Tongue (tissue), 2 donors: Measurements from ENCODE around the gene TRIO. TPM values are rescaled to one million over a fixed set of nuclear protein-coding genes. Genes with fewer than 3 reads are reported as not detected.
A peak's percentile ranks its signal among the peaks of the same experiment; 100 is the strongest.

Experiments
- DNase-seq: peaks from one replicate; pipeline ENCODE4 v3.0.0-alpha.2; 2015
- total RNA-seq: library from RNA; depleted of rRNA; stranded (reverse); fragments of >200 nt; gene quantifications from one replicate; pipeline ENCODE4 v1.2.3, GENCODE V29; 2014

The TRIO gene
- total RNA-seq, 1 donor from 2014 or later = 188 TPM

DNA sequence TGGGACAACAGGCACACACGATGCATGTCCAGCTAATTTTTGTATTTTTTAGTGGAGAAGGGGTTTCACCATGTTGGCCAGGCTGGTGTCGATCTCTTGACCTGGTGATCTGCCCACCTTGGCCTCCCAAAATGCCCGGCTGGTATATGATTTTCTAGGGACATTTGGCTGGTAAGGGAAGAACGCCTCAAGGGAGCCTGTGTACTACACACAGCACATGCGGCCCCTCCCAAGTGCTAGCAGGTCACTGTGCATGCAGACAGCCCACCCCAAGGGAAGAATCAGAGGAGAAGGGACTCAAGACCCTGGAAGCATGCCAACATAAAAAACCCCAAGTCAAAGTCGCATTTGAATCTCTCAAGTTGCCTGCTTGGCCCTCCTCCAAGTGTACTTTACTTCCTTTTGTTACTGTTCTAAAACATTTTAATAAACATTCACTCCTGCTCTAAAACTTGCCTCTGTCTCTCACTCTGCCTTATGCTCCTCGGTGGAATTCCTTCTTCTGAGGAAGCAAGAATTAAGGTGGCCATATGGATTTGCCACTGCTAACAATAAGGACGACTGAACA is 414.1 kb downstream of the TRIO start:
- peak; percentile 29 for DNase-seq

DNA sequence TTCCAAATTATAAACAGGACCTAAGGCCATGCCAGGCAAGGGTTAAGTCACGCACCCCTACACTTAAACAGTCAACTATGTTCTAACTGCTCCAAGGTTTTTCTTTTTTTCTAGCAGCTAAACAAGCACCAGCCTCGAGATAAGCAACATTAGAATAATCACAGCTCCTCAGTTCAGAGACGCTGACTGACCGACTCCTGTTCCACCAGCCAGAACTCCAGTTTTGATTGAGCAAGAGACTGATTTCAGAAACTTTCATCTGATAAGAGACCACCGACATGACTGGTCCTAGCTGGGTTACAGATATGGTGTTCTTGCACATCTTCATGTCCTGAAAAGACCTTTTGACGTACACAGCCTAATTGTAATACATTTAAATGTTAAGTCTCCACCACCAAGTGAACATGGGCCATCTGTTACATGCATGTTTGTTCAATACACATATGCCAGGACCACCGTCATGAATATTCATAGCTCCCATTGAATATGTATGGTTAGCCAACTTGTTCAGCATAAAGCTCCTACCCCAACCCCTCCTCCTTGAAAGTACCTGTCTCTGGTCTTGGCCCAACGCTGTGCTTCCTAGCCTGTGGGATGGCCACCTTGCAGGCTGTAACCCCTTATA is 414.8 kb downstream of the TRIO start:
- no peak for DNase-seq

Other genes with a start within 250 kb of the TRIO start
- gene DNAH5, start 198.7 kb upstream of the TRIO start, total RNA-seq = 0.92 TPM